HG02884 (cell line): ENCODE measurements around the gene ACBD3.
A peak's percentile ranks its signal among the peaks of the same experiment; 100 is the strongest.

Experiments
- ATAC-seq: cut with Tn5 transposase; IDR thresholded peaks from one replicate; pipeline ENCODE4 v1.9.1; 2021; ENCODE audit warnings: mild to moderate bottlenecking, moderate library complexity; ENCODE audit not compliant: unreplicated experiment

The ACBD3 gene

GRCh38 chr1:226202246-226202645 lies 15.7 kb upstream of the ACBD3 start:
- no peak for ATAC-seq

GRCh38 chr1:226201029-226201593 lies 14.6 kb upstream of the ACBD3 start:
- peak; percentile 59 for ATAC-seq

DNA sequence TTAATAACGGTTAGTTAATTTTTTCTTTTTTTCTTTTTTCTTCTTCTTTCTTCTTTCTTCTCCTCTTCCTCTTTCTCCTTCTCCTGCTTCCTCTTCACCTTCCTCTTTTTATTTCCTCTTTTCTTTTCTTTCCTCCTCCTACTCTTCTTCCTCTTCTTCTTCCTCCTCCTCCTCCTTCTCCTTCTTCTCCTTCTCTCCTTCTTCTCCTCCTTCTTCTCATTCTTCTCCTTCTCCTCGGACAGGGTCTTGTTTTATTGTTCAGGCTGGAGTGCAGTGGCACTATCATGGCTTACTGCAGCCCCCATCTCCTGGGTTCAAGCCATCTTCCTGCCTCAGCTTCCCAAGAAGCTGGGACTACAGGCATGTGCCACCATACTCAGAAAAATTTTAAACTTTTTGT lies 13.4 kb upstream of the ACBD3 start:
- no peak for ATAC-seq

DNA sequence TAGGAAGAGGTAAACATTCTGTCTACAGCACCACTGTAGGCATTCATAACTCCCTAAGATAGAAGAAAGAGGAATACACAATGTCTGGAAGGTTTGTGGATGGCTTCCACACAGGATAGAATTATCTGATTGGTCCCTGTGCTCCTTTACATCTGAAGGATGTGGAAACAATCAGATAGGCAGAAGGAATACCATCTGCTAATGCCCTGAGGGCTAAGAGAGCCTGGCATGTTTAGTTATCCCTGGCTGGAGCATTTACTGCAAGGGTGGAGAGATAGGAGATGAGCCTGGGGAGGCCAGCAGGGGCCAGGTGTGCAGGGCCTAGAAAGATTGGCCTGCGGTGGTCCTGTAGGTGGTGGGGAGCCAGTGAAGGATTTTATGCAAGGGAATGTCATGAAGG lies 8.6 kb upstream of the ACBD3 start:
- no peak for ATAC-seq

DNA sequence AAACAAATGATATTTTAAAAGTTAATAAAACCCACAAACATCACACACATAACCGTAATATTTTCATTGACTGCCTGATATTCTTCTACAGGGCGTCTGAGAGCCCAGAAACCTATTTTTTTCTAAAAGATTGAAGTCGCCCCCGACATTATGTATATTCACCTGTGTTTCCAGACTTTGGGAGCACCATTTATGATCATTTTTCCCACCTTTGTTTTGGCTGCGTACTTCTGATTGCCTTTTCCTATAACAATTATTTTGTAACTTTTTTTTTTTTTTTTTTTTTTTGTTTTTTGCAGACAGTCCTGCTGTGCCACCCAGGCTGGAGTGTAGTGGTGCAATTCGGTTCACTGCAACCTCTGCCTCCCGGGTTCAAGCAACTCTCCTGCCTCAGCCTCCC lies 839 bp upstream of the ACBD3 start:
- ATAC-seq, result no peak

DNA sequence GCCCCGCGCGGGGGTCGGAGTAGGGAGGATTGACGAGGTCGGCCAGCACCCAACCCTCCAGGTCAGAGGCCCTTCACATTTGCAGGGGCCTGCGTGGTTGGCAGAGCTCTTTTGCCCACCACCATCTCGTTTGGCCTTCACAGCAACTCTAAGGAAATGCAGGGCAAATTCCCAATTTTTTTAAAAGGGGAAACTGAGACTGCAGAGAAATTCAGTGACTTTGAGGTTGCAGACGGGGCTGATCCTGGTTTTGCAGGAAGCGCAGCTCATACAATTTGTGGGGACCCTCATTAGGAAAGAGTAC lies 430 bp upstream of the ACBD3 start:
- ATAC-seq, result no peak

- no peak for ATAC-seq
Observed at GRCh38 chr1:226185141-226186036, 1.2 kb downstream of the ACBD3 start.

DNA sequence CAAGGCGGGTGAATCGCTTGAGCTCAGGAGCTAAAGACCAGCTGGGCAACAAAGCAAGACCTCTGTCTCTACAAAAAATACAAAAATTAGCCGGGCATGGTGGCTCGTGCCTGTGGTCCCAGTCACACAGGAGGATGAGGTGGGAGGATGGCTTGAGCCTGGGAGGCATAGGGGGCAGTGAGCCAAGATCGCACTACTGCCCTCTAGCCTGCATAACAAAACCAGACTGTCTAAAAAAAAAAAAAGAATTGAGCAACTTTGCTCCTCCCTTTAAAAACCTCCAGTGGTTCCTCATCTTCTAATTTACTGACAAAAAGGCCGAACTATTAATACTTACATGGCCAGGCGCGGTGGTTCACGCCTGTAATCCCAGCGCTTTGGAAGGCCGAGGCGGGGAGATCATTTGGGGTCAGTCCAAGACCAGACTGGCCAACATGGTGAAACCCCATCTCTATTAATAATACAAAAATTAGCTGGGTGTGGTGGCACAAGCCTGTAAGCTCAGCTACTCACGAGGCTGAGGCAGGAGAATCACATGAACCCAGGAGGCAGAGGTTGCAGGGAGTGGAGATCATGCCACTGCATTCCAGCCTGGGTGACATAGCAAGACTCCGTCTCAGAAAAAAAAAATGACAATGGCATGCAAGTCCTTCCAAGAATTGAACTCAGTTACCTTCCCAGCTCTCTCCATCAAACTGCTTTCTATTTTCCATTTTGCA lies 4.4 kb downstream of the ACBD3 start:
- ATAC-seq, result no peak

GRCh38 chr1:226176870-226177269 lies 9.7 kb downstream of the ACBD3 start:
- no peak for ATAC-seq

GRCh38 chr1:226172589-226172988 lies 14.0 kb downstream of the ACBD3 start:
- no peak for ATAC-seq

DNA sequence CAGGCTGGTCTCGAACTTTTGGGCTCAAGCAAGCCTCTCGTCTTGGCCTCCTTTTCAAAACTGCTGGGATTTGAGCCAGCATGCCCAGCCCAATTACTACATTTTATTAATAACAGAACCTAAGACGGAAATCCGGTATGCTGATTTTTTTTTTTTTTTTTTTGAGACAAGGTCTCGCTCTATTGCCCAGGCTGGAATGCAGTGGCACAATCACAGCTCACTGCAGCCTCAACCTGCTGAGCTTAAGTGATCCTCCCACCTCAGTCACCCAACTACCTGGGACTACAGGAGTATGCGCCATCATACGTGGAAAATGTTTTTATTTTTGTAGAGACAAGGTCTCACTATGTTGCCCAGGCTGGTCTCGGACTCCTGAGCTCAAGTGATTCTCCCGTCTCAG lies 20.2 kb downstream of the ACBD3 start:
- no peak for ATAC-seq

GRCh38 chr1:226164154-226164553 lies 22.4 kb downstream of the ACBD3 start:
- ATAC-seq, result no peak

- no peak for ATAC-seq
Observed at GRCh38 chr1:226162898-226163297, 23.6 kb downstream of the ACBD3 start.

- no peak for ATAC-seq
Observed at GRCh38 chr1:226158983-226159382, 27.6 kb downstream of the ACBD3 start.

GRCh38 chr1:226158457-226158856 lies 28.1 kb downstream of the ACBD3 start:
- ATAC-seq, result no peak

- ATAC-seq, result no peak
Observed at GRCh38 chr1:226157761-226158316, 28.7 kb downstream of the ACBD3 start.

DNA sequence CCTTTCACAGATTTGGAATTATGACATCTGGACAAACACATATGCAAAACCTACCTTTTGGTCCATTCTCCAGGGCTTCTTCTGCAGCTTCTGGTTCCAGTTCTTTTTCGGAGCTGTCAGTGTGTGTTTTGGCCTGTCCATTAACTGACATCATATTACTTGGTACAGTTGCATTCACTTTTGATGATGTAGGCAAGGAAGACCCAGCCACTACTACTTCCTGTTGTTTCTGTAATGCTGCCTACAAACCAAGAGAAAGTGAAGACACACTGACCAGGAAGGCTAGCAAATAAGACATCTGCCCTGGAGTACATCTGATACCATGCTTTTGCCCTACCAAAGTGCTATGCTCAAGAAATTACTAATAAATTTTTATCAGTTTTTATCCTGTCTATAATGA lies 31.9 kb downstream of the ACBD3 start:
- no peak for ATAC-seq

- ATAC-seq, result no peak
Observed at GRCh38 chr1:226149806-226150205, 36.7 kb downstream of the ACBD3 start.

GRCh38 chr1:226148121-226148648 lies 38.4 kb downstream of the ACBD3 start:
- ATAC-seq, result no peak

DNA sequence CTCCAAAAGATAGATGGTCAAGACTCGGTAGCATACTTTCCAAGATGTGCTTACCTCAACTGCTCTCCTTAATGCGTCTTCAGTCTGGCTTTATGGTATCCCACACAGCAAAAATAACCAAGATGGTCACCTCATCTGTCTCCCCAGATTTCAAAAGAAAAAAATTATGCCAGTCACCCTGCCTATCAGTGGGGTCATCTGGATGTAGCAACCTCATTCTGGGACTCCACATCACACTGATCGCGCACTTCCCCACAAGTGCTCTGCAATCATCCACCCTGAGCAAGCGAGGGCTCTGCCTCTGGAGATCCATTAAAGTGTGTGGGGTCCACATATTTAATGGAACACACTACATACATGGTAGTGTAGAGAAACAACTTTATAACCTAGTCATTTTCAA lies 42.5 kb downstream of the ACBD3 start:
- ATAC-seq, result no peak

DNA sequence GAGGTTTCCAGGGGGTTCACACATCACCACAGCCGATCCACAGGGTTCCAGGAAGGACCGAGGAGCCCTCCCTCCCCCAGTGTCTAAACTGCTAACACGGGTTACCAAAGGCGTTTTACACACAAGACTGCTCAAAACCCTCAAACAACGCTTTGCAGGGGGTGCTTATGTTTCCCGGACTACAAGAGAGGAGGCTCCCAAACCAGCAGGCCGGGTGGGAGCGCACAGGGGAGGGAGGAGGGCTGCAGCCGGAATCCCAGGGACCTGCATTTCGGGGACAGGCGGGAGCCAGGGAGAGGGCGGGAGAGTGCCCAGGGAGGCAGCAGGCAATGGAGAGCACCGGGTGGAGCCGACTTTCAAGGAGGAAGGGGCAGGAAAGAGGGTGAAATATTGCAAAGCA lies 50.8 kb downstream of the ACBD3 start:
- ATAC-seq, result no peak
